HG03139 (cell line): Measurements from ENCODE around the gene ACSS1.

Experiments used
- ATAC-seq: cut with Tn5 transposase; IDR thresholded peaks from one replicate; pipeline ENCODE4 v1.9.1; 2021; ENCODE audit not compliant: unreplicated experiment

Gene ACSS1

GRCh38 chr20:25061103-25061799, 3.3 kb upstream of the ACSS1 start:
- ATAC-seq: no peak

GRCh38 chr20:25059866-25060465, 2.0 kb upstream of the ACSS1 start:
- no peak for ATAC-seq

GRCh38 chr20:25058847-25059810, 1.2 kb upstream of the ACSS1 start:
- no peak for ATAC-seq

GRCh38 chr20:25057234-25058050, 497 bp downstream of the ACSS1 start:
- ATAC-seq: peak; percentile 29

- ATAC-seq: no peak
Measured at GRCh38 chr20:25056690-25057233, 1.2 kb downstream of the ACSS1 start.

- no peak for ATAC-seq
Measured at GRCh38 chr20:25055711-25056495, 2.0 kb downstream of the ACSS1 start.

- no peak for ATAC-seq
Measured at GRCh38 chr20:25054995-25055629, 2.8 kb downstream of the ACSS1 start.

- no peak for ATAC-seq
Measured at GRCh38 chr20:25054096-25054820, 3.7 kb downstream of the ACSS1 start.

GRCh38 chr20:25053255-25054031, 4.5 kb downstream of the ACSS1 start:
- no peak for ATAC-seq

GRCh38 chr20:25052255-25053194, 5.4 kb downstream of the ACSS1 start:
- ATAC-seq: no peak

GRCh38 chr20:25051386-25052155, 6.4 kb downstream of the ACSS1 start:
- ATAC-seq: no peak

GRCh38 chr20:25050501-25051350, 7.2 kb downstream of the ACSS1 start:
- no peak for ATAC-seq

GRCh38 chr20:25050082-25050481, 7.9 kb downstream of the ACSS1 start:
- ATAC-seq: no peak

- ATAC-seq: no peak
Measured at GRCh38 chr20:25049261-25050060, 8.5 kb downstream of the ACSS1 start.
